HepG2 (cell line): ENCODE results near the gene CHRD. TPM values are rescaled to one million over a fixed set of nuclear protein-coding genes. Genes with fewer than 3 reads are reported as not detected.
A peak's percentile ranks its signal among the peaks of the same experiment; 100 is the strongest.

Experiments used
- GATA4 ChIP-seq: sonication (generic); IDR thresholded peaks from 2 replicates; pipeline ENCODE4 v1.6.1; 2016; ENCODE audit warnings: antibody characterized with exemption, low read depth, borderline replicate concordance
- HINFP ChIP-seq: sonication (generic); formaldehyde crosslinking; IDR thresholded peaks from 2 replicates; pipeline ENCODE4 v1.4.0; 2020; ENCODE audit warnings: low read depth, mild to moderate bottlenecking, missing genetic modification reagents
- MEIS2 ChIP-seq: sonication (generic); formaldehyde crosslinking; IDR thresholded peaks from 2 replicates; pipeline ENCODE4 v1.9.0; 2021; ENCODE audit warnings: mild to moderate bottlenecking, missing genetic modification reagents
- NONO ChIP-seq, 2 experiments: fragments of 450-650 bp in 1 of 2; sonication (generic) in 1 of 2; formaldehyde crosslinking in 1 of 2; IDR thresholded peaks in 1 of 2; conservative IDR thresholded peaks in 1 of 2; 2 replicates each; pipeline versions ENCODE4 v1.6.1 to v1.8.0; 2017 to 2022; ENCODE audit warnings: mild to moderate bottlenecking in 1 of 2, missing genetic modification reagents in 1 of 2, moderate library complexity in 1 of 2
- POLR2AphosphoS5 ChIP-seq: IDR thresholded peaks from 2 replicates; pipeline ENCODE4 v1.6.1; 2012; ENCODE audit warnings: low read depth, low read length
- SALL1 ChIP-seq: sonication (generic); formaldehyde crosslinking; IDR thresholded peaks from 2 replicates; pipeline ENCODE4 v1.8.0; 2022; ENCODE audit warnings: mild to moderate bottlenecking, missing genetic modification reagents
- SKI ChIP-seq: fragments of 450-650 bp; IDR thresholded peaks from one replicate; pipeline ENCODE4 v1.6.1; 2018; ENCODE audit warnings: mild to moderate bottlenecking; ENCODE audit not compliant: partially characterized antibody
- THYN1 ChIP-seq: sonication (generic); formaldehyde crosslinking; IDR thresholded peaks from 2 replicates; pipeline ENCODE4 v1.8.1; 2023; ENCODE audit warnings: low read depth, mild to moderate bottlenecking, moderate library complexity, missing genetic modification reagents, borderline replicate concordance
- ZNF609 ChIP-seq: sonication (generic); formaldehyde crosslinking; IDR thresholded peaks from 2 replicates; pipeline ENCODE4 v1.4.0; 2020; ENCODE audit warnings: mild to moderate bottlenecking, missing genetic modification reagents, borderline replicate concordance
- polyA plus RNA-seq, 8 experiments: library from polyadenylated mRNA; depleted of rRNA in 3 of 8; stranded (reverse) in 7 of 8; unstranded in 1 of 8; fragments of >200 nt; fragmentation: Illumina TruSeq in 4 of 8; extraction: Trizol in 4 of 8; gene quantifications; 2 replicates each; pipeline versions ENCODE4 v1.2.1 to v1.2.3, GENCODE V29; 2011 to 2016; ENCODE audit warnings: low read depth in 4 of 8, missing spikeins in 1 of 8, mixed read lengths in 1 of 8; ENCODE audit not compliant: insufficient read depth in 1 of 8
- total RNA-seq, 5 experiments: library from RNA; depleted of rRNA; stranded (reverse); fragments of >200 nt; fragmentation: Illumina TruSeq; extraction: Trizol; gene quantifications; 2 replicates each; pipeline ENCODE4 v1.2.3, GENCODE V29; 2016; ENCODE audit warnings: low read depth in 1 of 5
- TF ChIP-seq, protein P1 (sequence below): sonication (generic); formaldehyde crosslinking; IDR thresholded peaks from 2 replicates; pipeline ENCODE4; 2020; ENCODE audit warnings: missing genetic modification reagents, mild to moderate bottlenecking, borderline replicate concordance
- TF ChIP-seq, protein P2 (sequence below): sonication (generic); formaldehyde crosslinking; conservative IDR thresholded peaks from 2 replicates; pipeline ENCODE4 v1.4.0; 2020; ENCODE audit warnings: missing genetic modification reagents
- TF ChIP-seq, protein P3 (sequence below): sonication (generic); formaldehyde crosslinking; IDR thresholded peaks from 2 replicates; pipeline ENCODE4 v1.5.0; 2020; ENCODE audit warnings: missing genetic modification reagents, mild to moderate bottlenecking, borderline replicate concordance
- TF ChIP-seq, protein P4 (sequence below): sonication (generic); formaldehyde crosslinking; IDR thresholded peaks from 2 replicates; pipeline ENCODE4 v1.5.1; 2020; ENCODE audit warnings: mild to moderate bottlenecking, missing genetic modification reagents, moderate library complexity

CHRD gene
- total and polyA plus RNA-seq, 2 of the 13 experiments (the other 11 are each of a cell fraction or from before 2014, with no cell fraction given) = 22.2 to 35.2 TPM

DNA sequence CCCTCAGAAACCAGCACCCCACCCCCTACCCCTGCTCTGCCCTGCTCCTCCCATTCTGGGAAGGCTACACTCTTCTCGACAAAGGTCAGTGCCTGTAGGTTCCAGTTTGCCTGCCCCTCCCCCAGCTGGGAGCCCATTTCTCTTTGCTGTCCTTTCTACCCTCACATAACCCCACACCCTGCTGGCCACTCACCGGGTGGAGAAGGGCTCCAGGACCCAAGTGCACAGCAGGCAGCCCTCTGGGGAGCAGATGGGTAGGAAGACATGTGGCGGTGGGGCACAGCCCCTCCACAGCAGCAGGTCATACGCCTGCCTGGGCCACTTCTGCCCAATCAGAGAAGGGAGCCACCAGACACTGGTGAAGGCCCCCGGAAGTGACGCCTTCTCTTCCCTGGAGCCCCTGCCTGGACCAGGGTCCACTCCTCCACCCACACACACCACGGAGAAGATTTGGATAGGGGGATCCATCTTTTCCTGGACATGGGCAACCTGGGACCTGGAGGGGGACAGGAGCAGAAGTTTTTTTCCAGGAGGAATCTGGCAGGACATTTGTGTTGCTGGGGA lies 1.9 kb upstream of the CHRD start, which contains the start of gene THPO (continued):
- TF ChIP-seq ZNF609 (CRISPR knock-in tag) = peak; percentile 56; the same call in 1 of the 2 replicates
- TF ChIP-seq THYN1 (CRISPR knock-in tag) = no peak
- peak; percentile 85 for TF ChIP-seq SALL1 (CRISPR knock-in tag)
- TF ChIP-seq, protein P1, sequence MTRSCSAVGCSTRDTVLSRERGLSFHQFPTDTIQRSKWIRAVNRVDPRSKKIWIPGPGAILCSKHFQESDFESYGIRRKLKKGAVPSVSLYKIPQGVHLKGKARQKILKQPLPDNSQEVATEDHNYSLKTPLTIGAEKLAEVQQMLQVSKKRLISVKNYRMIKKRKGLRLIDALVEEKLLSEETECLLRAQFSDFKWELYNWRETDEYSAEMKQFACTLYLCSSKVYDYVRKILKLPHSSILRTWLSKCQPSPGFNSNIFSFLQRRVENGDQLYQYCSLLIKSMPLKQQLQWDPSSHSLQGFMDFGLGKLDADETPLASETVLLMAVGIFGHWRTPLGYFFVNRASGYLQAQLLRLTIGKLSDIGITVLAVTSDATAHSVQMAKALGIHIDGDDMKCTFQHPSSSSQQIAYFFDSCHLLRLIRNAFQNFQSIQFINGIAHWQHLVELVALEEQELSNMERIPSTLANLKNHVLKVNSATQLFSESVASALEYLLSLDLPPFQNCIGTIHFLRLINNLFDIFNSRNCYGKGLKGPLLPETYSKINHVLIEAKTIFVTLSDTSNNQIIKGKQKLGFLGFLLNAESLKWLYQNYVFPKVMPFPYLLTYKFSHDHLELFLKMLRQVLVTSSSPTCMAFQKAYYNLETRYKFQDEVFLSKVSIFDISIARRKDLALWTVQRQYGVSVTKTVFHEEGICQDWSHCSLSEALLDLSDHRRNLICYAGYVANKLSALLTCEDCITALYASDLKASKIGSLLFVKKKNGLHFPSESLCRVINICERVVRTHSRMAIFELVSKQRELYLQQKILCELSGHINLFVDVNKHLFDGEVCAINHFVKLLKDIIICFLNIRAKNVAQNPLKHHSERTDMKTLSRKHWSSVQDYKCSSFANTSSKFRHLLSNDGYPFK (CRISPR knock-in tag) = peak; percentile 70; the same call in 1 of the 2 replicates
- TF ChIP-seq POLR2AphosphoS5 = peak; percentile 92
- peak; percentile 80; the same call in 1 of the 2 replicates for TF ChIP-seq HINFP (CRISPR knock-in tag)
- TF ChIP-seq, protein P2, sequence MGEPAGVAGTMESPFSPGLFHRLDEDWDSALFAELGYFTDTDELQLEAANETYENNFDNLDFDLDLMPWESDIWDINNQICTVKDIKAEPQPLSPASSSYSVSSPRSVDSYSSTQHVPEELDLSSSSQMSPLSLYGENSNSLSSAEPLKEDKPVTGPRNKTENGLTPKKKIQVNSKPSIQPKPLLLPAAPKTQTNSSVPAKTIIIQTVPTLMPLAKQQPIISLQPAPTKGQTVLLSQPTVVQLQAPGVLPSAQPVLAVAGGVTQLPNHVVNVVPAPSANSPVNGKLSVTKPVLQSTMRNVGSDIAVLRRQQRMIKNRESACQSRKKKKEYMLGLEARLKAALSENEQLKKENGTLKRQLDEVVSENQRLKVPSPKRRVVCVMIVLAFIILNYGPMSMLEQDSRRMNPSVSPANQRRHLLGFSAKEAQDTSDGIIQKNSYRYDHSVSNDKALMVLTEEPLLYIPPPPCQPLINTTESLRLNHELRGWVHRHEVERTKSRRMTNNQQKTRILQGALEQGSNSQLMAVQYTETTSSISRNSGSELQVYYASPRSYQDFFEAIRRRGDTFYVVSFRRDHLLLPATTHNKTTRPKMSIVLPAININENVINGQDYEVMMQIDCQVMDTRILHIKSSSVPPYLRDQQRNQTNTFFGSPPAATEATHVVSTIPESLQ (CRISPR knock-in tag) = no peak
- 0 out of 2 replicates have a peak, but pooled peaks have one; percentile 59 for TF ChIP-seq GATA4
- TF ChIP-seq, protein P3, sequence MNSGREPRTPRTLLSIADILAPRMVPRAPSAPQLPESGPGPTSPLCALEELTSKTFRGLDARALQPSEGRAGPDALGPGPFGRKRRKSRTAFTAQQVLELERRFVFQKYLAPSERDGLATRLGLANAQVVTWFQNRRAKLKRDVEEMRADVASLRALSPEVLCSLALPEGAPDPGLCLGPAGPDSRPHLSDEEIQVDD (CRISPR knock-in tag) = no peak
- TF ChIP-seq, protein P4, sequence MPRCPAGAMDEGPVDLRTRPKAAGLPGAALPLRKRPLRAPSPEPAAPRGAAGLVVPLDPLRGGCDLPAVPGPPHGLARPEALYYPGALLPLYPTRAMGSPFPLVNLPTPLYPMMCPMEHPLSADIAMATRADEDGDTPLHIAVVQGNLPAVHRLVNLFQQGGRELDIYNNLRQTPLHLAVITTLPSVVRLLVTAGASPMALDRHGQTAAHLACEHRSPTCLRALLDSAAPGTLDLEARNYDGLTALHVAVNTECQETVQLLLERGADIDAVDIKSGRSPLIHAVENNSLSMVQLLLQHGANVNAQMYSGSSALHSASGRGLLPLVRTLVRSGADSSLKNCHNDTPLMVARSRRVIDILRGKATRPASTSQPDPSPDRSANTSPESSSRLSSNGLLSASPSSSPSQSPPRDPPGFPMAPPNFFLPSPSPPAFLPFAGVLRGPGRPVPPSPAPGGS (CRISPR knock-in tag) = peak; percentile 66; the same call in 1 of the 2 replicates
- TF ChIP-seq MEIS2 = 0 out of 2 replicates have a peak, but pooled peaks have one; percentile 42
- TF ChIP-seq NONO (IDR thresholded peaks at IDR 0.05) = no peak
- TF ChIP-seq NONO (CRISPR knock-in tag; conservative IDR thresholded peaks at IDR 0.05) = peak; percentile 51; the same call in 1 of the 2 replicates
- TF ChIP-seq SKI = peak; percentile 27
